Nephron (organoid): Measurements from ENCODE around the gene RERE.

ENCODE experiments used
- H3K27ac Mint-ChIP-seq, 3 experiments: 2 replicates each; pipeline ENCODE4 v1.8.0; 2020; ENCODE audit warnings: mixed read lengths in 3 of 3, mild to moderate bottlenecking in 2 of 3, moderate library complexity in 1 of 3
- H3K27me3 Mint-ChIP-seq: 2 replicates; pipeline ENCODE4 v1.8.0; 2021; ENCODE audit warnings: low read depth, mild to moderate bottlenecking, moderate library complexity, mixed read lengths
- H3K36me3 Mint-ChIP-seq: 2 replicates; pipeline ENCODE4 v1.8.0; 2020; ENCODE audit warnings: low read depth, mixed read lengths
- H3K4me1 Mint-ChIP-seq: 2 replicates; pipeline ENCODE4 v1.8.0; 2020; ENCODE audit warnings: mixed read lengths
- H3K4me3 Mint-ChIP-seq, 3 experiments: 2 replicates each; pipeline ENCODE4 v1.8.0; 2020; ENCODE audit warnings: mild to moderate bottlenecking in 3 of 3, mixed read lengths in 3 of 3, moderate library complexity in 2 of 3
- H3K9me3 Mint-ChIP-seq: 2 replicates; pipeline ENCODE4 v1.8.0; 2020; ENCODE audit warnings: mixed read lengths
- TF ChIP-seq, protein P1 (sequence below), 3 experiments: fragments of 200-600 bp; sonication (generic); IDR thresholded peaks; one replicate each; pipeline ENCODE4 v1.5.0; 2021; ENCODE audit warnings: antibody characterized with exemption in 3 of 3; ENCODE audit not compliant: unreplicated experiment in 3 of 3

RERE gene

DNA sequence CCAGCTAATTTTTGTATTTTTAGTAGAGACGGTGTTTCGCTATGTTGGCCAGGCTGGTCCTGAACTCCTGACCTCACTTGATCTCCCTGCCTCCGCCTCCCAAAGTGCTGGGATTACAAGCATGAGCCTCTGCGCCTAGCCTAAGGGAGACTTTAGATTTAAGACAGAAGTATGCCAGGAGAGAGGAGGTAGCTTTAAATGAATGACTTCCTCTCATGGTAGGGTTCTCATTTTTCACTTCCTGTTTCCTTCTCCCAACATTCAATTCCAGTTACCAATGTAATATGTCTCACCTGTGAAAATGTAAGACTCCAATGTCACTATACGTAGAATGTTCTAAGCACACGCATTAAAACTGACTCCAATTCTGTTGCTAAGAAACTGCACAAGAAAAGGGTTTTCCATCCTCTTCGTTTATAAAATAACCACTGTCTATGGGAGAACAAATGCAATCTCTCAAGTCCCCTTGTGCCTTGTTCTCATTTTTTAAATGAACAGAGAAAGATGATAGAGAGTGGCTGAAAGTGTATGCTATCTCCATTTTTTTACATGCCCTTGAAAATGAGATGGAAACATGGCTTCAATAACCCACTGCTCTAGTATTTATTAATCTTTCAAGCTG, 359.6 kb downstream of the RERE start:
- Mint-ChIP-seq H3K27ac (peak overlapping the region; percentile 50 to 87 (median 57)), H3K4me1 (peaks cover 58% of the 10 kb centered on the region)
- TF ChIP-seq, protein P1, sequence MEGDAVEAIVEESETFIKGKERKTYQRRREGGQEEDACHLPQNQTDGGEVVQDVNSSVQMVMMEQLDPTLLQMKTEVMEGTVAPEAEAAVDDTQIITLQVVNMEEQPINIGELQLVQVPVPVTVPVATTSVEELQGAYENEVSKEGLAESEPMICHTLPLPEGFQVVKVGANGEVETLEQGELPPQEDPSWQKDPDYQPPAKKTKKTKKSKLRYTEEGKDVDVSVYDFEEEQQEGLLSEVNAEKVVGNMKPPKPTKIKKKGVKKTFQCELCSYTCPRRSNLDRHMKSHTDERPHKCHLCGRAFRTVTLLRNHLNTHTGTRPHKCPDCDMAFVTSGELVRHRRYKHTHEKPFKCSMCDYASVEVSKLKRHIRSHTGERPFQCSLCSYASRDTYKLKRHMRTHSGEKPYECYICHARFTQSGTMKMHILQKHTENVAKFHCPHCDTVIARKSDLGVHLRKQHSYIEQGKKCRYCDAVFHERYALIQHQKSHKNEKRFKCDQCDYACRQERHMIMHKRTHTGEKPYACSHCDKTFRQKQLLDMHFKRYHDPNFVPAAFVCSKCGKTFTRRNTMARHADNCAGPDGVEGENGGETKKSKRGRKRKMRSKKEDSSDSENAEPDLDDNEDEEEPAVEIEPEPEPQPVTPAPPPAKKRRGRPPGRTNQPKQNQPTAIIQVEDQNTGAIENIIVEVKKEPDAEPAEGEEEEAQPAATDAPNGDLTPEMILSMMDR (IDR thresholded peaks at IDR 0.05; ENCODE audit: unreplicated experiment in 3 of 3) = no peak

DNA sequence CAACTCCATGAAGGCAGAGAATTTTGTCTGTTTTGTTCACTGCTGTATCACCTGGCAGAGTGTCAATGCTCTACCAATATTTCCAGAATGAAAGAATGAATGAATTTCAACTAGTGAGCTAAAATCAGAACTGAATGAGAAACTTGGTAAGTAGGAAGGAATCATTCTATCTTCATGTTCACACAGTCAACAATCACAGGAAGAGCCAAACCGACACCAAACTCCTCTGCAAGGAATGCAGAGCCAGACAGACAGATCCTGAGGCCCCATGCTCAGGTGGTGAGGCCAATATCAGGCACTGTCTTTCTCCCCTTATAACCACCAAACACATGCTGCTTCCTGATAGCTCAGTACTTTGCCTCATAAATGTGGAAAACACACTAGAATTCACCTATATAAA, 360.4 kb downstream of the RERE start:
- Mint-ChIP-seq H3K9me3 (no peaks in the 10 kb centered on the region), H3K4me1 (peaks cover 51% of the 10 kb centered on the region), H3K27ac (peak overlapping the region; percentile 29 to 91 (median 87)), H3K4me3 (no peak overlapping the region), H3K27me3 (no peaks in the 10 kb centered on the region), H3K36me3 (peaks cover 12% of the 10 kb centered on the region)
- TF ChIP-seq, protein P1 (IDR thresholded peaks at IDR 0.05; ENCODE audit: unreplicated experiment in 3 of 3) = no peak

More for the DNA sequence above, 359.6 kb downstream of the RERE start:
- H3K27me3 Mint-ChIP-seq = no peaks in the 10 kb centered on the region
- H3K36me3 Mint-ChIP-seq = peaks cover 12% of the 10 kb centered on the region
- H3K4me3 Mint-ChIP-seq = no peak overlapping the region
- H3K9me3 Mint-ChIP-seq = no peaks in the 10 kb centered on the region

DNA sequence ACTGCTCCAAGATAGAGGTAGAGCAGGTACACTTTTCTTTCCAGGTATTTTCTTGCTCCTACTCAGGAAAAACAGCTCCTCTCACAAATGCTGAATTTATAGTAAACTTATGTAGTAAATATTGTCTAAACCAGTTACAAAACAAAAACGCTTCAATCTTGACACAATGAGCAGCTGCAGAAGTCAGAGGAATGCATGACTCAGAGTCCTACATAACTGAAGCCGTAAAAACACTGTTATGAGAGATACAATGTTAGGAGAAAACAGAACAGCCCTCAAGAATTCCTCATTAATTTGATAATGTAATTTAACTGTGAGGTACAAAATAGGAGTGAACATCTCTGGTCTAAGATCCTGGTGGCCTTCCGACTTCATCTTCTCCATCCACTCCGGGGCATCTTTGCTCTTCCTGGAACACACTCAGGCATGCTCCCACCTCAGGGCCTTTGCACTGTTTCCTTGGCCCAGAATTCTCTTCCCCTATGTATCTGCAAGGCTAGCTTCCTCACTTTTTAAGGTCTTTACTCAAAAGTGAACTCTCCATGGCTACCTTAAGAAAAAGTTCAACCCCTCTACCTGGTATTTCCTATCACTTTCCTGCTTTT, 361.0 kb downstream of the RERE start:
- peaks cover 46% of the 10 kb centered on the region for H3K4me1 Mint-ChIP-seq
- no peak overlapping the region for H3K4me3 Mint-ChIP-seq
- H3K27me3 Mint-ChIP-seq = no peaks in the 10 kb centered on the region
- H3K27ac Mint-ChIP-seq = peak overlapping the region; percentile 29 to 91 (median 87)
- peaks cover 9% of the 10 kb centered on the region for H3K36me3 Mint-ChIP-seq
- no peaks in the 10 kb centered on the region for H3K9me3 Mint-ChIP-seq
- TF ChIP-seq, protein P1 (IDR thresholded peaks at IDR 0.05; ENCODE audit: unreplicated experiment in 3 of 3) = no peak

DNA sequence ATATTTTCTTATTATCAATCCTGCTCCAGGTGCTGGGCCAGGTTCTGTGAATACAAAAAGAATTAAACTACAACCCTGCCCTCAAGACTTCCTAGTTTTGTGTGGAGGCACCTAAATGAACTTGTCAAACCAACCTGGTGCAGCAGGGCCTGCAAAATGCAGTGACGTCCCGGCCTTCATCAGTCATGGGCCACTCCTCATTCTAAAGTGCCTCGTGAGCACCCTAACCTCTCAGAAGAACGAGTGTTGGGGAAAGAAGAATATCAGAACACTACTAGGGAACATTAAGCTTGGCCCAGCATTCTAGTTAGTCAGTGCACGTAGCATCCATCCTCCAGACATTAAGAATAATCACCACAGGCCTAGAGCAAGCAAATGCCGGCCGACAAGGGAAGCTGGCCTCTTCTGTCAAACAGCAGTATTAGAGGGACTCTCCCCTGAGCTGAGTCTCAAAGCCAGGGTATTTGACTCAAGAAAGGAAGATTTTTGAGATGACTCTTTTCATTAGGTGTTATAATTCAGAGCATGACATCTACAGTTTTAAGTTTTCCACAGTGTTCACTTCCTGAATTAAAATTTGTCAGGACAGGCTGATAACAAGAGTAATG, 361.6 kb downstream of the RERE start:
- TF ChIP-seq, protein P1 (IDR thresholded peaks at IDR 0.05; ENCODE audit: unreplicated experiment in 3 of 3) = no peak
- no peaks in the 10 kb centered on the region for H3K27me3 Mint-ChIP-seq
- H3K9me3 Mint-ChIP-seq = no peaks in the 10 kb centered on the region
- peak overlapping the region; percentile 29 to 91 (median 87) for H3K27ac Mint-ChIP-seq
- H3K4me1 Mint-ChIP-seq = peaks cover 41% of the 10 kb centered on the region
- H3K4me3 Mint-ChIP-seq = no peak overlapping the region
- peaks cover 7% of the 10 kb centered on the region for H3K36me3 Mint-ChIP-seq

DNA sequence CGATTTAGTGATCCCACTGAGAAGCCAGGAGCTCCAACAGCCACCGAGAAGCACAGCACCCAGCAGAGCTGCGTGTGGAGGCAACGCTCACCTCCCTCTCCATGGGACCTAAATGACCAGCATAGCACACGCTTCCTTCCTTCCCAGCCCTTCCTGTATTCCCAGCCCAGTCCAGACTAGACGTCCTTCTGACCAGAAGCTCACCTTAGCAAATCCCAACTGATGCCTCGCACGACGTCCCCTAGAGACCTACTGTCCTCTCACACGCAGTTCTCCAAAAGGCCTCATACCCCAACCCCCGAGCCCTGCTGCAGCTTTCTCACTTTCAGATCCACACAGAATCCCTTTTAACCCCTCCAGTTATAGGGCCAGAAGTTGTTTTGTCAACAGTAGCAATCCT, 367.1 kb downstream of the RERE start:
- Mint-ChIP-seq H3K9me3 (peaks cover 3% of the 10 kb centered on the region), H3K27ac (no peak overlapping the region), H3K36me3 (peaks cover 29% of the 10 kb centered on the region), H3K4me3 (no peak overlapping the region), H3K27me3 (no peaks in the 10 kb centered on the region), H3K4me1 (no peaks in the 10 kb centered on the region)
- TF ChIP-seq, protein P1 (IDR thresholded peaks at IDR 0.05; ENCODE audit: unreplicated experiment in 3 of 3) = no peak
